Left renal cortex interstitium (tissue), 4 donors: ENCODE data around the gene MPLKIP. TPM values are rescaled to one million over a fixed set of nuclear protein-coding genes. Genes with fewer than 3 reads are reported as not detected.

Source experiments
- polyA plus RNA-seq, 4 donors: library from polyadenylated mRNA; unstranded; fragments of 120-200 nt; gene quantifications; one replicate each; pipeline ENCODE4 v1.2.1, GENCODE V29; 2013; ENCODE audit not compliant: insufficient read length in 4 of 4

Gene MPLKIP
- polyA plus RNA-seq, 4 donors = 41.9 to 53.8 (median 44.1) TPM

Other genes with a start within 250 kb of the MPLKIP start
- gene CDK13, start 184.4 kb downstream of the MPLKIP start, polyA plus RNA-seq = 10 to 100 TPM; 45.6 to 83.8 (median 64.6) TPM
- gene SUGCT, start 383 bp upstream of the MPLKIP start, polyA plus RNA-seq = 10 to 100 TPM; 11.4 to 16.5 (median 12.5) TPM